Measurements from ENCODE around the gene EMILIN1. TPM values are rescaled to one million over a fixed set of nuclear protein-coding genes. Genes with fewer than 3 reads are reported as not detected.

The EMILIN1 gene
- total RNA-seq, 1 donor from 2014 or later = 1.4 TPM

Other genes starting within 250 kb of the EMILIN1 start
- gene DPYSL5, start 230.5 kb upstream of the EMILIN1 start, total RNA-seq = 0.05 and 0.10 TPM in 2 replicates
- 2.2 and 3.4 TPM in 2 replicates for gene MAPRE3, start 108.0 kb upstream of the EMILIN1 start, total RNA-seq
- 117 and 125 TPM in 2 replicates for gene TMEM214, start 45.6 kb upstream of the EMILIN1 start, total RNA-seq
- gene AGBL5, start 26.9 kb upstream of the EMILIN1 start, total RNA-seq = 11.1 and 14.2 TPM in 2 replicates
- gene OST4, start 7.0 kb upstream of the EMILIN1 start, total RNA-seq = 390 and 415 TPM in 2 replicates
- gene KHK, start 8.2 kb downstream of the EMILIN1 start, total RNA-seq = 12.4 and 14.3 TPM in 2 replicates
- gene CGREF1, start 40.5 kb downstream of the EMILIN1 start, total RNA-seq = 3.5 and 3.9 TPM in 2 replicates
- 0.24 and 0.54 TPM in 2 replicates for gene ABHD1, start 45.2 kb downstream of the EMILIN1 start, total RNA-seq
- gene PREB, start 56.0 kb downstream of the EMILIN1 start, total RNA-seq = 81.2 and 82.7 TPM in 2 replicates
- gene PRR30, start 60.8 kb downstream of the EMILIN1 start, total RNA-seq = not detected in 2 replicates
- 0.05 TPM in 2 replicates for gene TCF23, start 70.4 kb downstream of the EMILIN1 start, total RNA-seq
- 77.9 and 80.9 TPM in 2 replicates for gene ATRAID, start 133.4 kb downstream of the EMILIN1 start, total RNA-seq
- gene SLC5A6, start 133.7 kb downstream of the EMILIN1 start, total RNA-seq = 46.8 and 54.6 TPM in 2 replicates
- gene CAD, start 138.8 kb downstream of the EMILIN1 start, total RNA-seq = 68.3 and 72.3 TPM in 2 replicates
- gene SLC30A3, start 184.4 kb downstream of the EMILIN1 start, total RNA-seq = 0.64 and 0.68 TPM in 2 replicates
- gene DNAJC5G, start 196.8 kb downstream of the EMILIN1 start, total RNA-seq = not detected in 2 replicates
- gene TRIM54, start 203.8 kb downstream of the EMILIN1 start, total RNA-seq = 0.10 TPM in 1 of 2 replicates, not detected in the other
- gene UCN, start 229.8 kb downstream of the EMILIN1 start, total RNA-seq = 1.6 and 2.6 TPM in 2 replicates
- gene MPV17, start 244.5 kb downstream of the EMILIN1 start, total RNA-seq = 97.0 and 105 TPM in 2 replicates